SKM-1 treated with dmso at 0.1 percent for 144 hours (cell line): Measurements from ENCODE around the gene LRFN2.

Experiments used
- DNase-seq: peaks from one replicate; lab custom pipeline; 2025; ENCODE audit not compliant: unreplicated experiment; lab: John Stamatoyannopoulos, UW

Gene LRFN2

DNA sequence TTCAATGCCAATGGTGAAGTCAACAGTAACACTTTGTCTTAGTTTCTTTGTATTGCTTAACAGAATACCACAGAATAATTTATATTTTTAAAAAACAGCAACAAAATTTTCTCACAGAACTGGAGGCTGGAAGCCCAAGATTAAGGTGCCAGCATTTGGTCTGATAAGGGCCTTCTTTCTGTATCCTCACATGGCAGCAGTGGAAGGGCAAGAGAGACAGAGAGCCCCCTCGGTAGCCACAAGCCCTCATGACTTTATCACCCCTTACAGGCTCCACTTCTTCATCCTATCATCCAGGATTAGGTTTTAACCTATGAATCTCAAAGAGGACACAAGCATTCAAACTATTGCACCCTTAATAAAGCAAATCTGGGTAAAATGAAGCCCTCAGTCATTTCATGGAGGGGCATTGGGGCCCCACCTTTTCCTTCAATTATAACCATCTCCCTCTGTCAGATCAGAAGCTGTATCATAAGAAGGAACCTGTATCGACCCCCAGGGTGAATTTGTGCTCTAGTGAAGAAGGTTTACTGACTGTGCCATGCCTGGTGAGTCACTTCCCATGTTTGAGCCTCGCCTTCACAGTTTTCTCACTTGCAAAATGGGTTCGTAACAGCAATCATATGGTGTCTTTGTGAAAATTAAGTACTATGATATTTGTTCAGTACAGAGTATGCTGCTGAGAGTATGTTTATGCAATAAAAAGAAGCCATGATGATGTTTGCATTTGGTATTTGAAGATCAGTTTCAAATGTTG lies 178.2 kb downstream of the LRFN2 start:
- DNase-seq = no peak

DNA sequence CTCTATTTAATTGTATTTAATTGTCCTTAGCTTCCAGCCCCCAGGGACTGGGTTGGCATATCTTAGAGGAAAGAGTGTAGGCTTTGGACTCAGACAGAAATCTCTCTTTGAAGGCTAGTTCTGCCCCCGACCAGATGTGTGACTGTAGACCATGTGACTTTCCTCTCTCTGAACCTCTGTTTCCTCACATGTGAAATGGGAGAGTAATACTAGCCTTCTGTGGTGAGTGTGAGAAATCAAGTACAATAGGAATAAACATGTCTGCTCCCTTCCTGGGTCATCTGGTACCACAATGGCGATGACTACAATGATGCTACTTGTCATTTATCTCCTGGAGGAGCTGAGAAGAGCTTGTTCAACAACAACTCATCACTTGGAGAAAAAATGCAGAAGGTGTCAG lies 179.9 kb downstream of the LRFN2 start:
- DNase-seq = no peak

DNA sequence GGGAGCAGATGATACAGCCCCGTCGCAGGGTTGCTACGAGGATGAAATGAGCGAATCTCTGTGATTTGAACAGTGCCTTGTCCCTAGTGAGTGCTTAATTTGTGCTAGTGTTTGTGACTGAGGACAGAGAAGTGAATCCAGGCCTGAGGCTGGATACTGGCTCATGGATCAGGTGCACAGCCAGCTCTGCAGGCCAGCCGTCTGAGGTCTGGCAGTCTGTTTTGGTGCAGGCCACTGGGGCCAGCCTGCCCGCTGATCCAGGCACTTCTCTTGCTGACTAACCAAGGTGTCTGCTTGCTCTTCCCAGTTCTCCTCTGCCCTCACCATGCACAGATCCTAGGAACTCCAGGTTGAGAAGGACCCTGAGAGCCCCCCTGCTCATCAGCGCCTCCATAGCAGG lies 181.0 kb downstream of the LRFN2 start:
- DNase-seq = no peak

DNA sequence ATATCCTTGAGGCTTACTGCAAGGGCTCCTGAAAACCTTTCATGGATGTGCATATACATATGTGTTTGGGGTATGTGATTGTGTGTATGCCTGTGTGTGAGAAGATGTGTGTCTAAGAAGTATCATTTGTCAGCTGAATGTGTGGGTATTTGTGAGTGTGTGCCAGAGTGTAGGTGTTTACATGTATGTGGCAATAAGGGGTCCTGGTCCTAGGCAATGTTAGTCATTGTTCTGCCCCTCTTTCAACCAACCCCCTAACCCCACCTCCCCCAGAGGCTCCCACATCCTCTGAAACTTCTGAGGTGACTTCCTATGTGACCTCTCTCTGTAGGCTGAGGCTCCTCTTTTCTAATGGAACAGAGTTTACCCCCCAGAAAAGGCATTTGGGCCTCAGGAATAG lies 186.4 kb downstream of the LRFN2 start:
- no peak for DNase-seq

DNA sequence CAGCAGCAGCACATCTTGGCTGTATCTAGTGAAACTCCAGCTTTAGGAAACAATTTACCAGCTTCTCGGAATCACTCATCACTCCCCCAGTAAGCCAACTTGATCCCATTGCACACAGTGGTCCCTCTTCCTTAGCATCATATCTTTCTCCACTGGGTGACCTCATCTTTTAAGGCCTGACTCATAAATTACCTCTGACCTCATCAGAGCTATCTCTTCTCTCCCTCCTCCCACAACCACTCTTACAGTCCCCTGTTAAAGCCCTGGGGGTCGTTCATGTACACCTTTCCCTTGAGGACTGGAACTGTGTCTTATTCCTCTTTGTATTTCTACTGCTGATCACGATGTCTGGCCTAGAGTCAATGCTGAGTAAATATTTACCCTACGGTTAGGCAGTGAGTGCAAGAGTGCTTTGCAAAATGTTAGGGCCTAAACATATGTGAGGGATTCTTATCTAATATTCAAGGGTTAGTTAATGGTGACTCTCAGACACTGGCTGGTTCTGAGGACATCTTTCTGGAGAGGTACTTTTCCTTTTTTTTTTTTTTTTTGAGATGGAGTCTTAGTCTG lies 187.2 kb downstream of the LRFN2 start:
- no peak for DNase-seq

DNA sequence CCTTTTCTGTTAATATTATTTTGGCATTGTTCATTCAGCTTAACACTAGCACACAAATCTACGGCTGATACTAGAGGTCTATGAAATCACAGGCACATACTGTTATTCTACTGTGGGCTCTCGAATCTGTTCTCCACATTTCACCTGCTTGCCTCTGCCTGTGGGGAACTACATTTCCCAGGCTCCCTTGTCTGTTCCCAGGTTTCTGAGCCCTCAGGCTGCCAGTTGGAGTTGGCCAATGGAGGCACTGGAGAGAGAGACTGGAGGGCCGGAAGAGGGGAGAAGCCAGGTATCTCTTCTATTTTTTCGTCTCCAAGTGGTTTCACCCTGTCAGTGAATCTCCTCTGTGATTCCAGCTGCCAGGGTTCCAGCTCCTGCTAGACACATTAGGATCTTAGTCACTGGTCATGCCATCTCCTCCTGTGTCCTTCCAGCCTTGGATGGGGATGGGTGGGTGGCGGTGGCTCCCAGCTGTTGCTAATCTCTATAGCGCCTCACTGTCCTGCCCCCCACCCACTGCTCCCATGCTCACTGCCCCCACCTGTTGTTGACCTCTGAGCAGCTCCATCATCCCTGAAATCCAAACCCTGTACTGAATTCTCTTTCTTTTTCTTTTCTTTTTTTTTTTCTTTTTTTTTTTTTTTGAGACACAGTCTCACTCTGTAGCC lies 188.2 kb downstream of the LRFN2 start:
- no peak for DNase-seq

DNA sequence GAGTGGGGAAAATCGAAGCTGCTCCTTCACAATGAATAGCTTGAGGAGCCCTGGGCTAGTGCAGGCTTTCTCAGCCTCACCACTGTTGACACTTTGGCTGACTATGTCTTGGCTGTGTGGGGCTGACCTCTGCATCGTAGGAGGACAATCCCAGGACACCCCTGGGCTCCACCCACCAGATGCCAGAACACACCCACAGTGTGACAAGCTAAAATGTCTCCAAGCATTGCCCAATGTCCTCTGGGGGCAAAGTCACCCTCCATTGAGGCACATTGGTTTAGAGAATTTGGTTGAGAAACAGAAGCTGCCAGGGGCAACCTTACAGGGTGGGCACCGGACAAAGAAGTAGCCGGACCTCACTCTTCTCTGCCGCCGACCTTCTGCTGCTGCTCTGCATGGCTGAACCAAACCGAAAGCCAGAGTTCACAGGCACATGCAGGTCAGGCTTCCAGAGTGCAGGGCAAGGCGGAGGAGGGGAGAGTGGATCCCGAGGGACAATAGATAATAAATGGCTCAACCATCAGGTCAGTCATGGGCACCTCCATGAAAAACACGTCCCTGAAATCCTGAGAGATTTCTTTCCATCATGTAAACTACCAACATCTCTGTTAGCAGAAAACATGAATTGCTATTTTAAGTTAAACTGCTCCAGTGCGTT lies 189.0 kb downstream of the LRFN2 start:
- no peak for DNase-seq

DNA sequence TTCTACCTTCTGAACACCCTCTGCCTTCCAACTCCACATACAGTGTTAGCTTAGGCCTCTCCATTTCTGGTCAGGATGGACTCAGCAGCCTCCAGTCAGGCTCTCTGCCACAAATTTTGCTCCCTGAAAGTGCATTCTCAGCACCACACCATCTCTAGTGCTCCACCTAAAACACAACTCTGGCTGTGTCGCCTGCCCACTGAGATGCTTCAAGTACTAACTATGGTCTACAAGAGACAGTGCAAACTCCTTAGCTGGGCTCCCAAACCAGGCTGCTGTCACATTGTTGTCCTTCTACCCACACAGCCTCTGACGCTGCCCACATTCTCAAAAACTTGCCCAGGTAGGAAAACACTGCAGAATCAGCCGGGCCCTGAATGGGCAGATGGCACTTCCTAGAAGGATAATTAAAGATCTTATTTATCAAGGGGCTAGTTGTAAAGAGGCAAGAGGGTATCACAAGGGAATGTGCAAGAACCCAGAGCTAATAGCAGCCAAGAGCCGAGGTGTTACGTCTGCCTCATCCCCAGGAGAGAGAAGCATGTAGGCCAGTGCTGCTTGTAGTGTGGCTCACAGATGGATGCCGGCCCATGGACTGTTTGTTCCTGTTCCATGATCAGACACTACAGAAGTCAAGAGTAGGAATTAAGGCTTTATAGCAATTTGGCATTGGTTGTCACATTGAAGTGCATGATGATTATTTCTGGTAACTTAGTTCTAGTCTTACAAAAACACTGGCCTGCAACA lies 189.7 kb downstream of the LRFN2 start:
- no peak for DNase-seq

DNA sequence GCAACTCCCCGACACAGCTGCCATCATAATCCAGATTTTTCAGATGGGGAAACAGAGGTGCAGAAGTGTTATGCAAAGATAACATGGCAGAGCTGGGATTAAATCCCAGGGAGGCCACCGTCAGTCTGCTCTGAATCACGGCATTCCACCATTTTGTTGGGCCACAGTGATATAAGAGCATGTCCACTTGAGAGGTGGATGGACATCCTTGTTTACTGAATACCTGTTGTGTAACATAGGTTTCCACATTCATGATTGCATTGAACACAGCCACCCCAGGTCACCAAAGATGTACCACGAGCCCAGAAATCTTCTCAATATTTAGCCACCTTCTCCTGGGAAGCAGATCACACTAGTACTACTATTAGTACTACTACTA lies 191.5 kb downstream of the LRFN2 start:
- DNase-seq = no peak

DNA sequence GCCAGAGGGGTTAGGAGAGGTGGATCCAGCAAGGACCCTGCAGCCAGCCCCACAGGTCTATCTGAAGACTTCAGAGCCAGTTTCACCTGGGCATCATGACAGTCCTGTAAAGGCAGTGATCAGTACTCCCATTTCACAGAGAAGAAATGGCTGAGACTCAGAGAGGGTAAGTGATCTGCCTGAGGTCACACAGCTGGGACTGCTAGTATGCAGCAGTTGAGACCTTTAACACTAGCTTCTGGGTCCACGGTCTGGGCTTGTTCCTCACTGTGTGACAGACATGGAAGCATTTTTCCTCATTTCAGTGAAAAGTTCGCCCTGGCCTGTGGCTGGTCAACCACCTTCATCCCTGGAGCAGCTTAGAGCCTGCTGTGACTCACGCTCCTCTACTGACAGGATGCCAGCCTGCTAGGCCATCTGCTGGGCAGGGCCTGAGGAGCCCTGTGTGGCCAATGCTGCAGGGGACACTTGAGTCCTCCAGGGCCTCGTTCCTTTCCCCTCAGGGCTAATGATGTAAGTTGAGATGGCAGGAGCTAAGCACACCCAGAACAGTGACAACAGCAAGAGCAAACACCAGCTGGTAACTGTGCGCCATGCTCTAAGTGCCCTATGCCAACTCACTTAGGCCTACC lies 192.0 kb downstream of the LRFN2 start:
- DNase-seq = no peak

DNA sequence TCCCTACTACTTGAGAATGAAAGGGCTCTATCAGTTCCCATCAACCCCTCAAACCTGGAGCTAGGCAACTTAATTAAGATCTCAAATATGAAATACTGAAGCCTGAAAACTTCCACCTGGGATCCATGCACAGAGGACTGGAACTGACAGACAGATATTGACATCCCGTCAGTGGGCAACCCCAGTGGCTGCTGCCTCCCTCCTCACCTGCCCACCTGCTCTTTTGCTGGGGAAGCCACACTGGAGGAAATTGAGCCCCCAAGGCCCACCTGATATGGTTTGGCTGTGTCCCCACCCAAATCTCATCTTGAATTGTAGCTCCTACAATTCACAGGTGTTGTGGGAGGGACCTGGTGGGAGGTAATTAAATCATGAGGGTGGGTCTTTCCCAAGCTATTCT lies 192.8 kb downstream of the LRFN2 start:
- DNase-seq = no peak

DNA sequence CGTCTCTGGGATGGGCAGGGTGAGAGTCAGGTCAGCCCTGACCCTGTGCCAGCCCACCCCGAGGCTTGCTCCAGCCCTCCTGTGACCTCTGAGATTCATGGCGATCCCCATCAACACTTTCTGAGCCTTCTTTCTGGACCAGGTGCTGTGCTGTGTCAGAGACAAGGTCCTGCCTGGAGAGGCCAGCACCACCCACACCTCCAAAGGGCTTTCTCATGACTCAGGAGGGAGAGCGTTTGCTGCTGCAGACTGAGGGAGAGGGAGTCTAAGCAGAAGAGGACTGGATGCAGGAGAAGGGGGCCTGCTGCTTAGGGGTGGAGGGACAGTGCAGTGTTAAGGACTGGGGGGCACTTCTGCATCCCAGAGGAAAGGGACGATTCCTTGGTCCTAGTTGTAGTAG lies 193.5 kb downstream of the LRFN2 start:
- DNase-seq = no peak

DNA sequence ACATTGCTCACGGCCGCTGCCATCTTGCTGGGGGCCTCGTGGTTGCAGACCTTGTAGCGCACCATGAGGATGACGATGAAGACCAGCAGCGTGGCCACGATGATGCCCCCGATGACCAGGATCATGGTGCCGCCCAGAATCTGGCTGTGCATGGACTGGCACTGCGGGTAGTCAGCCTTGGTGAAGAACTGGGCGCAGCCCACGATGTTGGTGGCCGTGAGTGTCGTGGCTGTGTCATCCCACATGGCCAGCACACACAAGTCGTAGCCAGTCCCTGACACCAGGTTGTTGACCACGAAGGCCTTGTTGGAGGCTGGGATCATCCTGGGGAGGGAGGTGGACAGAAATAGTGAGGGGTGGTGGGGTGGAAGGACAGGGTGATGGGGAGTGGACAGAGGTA lies 194.6 kb downstream of the LRFN2 start:
- DNase-seq = no peak

DNA sequence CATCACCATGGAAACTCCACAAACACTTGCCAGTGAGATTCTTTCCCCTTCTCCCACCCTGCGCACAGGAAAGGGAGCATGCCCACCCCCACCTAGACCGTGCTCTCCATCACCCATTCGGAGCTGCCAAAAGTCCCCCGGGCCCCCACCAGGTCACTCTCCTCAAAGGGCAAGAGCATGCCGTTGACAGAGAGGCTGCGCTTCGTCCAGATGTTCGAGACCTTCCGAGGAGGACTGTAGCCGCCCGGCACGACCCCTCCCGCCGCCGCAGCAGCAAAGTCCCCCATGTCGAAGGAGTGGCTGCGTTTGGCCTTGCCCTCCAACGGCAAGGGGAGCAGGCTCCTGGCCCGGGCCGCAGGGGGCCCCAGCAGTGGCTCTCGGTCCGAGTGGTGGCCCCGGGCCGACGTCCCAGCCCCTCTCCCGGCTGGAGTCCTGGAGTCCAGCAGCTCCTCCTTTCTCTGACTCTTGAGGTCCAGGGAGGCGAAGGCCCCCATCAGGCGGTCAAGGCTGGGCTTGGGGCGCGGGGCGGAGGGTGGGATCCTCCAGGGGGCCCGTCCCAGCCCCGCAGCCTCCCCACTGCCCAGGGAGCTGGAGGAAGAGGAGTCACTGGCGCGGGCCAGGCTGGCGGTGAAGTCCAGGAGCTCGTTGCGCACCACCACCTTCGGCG lies 195.2 kb downstream of the LRFN2 start:
- DNase-seq = no peak

DNA sequence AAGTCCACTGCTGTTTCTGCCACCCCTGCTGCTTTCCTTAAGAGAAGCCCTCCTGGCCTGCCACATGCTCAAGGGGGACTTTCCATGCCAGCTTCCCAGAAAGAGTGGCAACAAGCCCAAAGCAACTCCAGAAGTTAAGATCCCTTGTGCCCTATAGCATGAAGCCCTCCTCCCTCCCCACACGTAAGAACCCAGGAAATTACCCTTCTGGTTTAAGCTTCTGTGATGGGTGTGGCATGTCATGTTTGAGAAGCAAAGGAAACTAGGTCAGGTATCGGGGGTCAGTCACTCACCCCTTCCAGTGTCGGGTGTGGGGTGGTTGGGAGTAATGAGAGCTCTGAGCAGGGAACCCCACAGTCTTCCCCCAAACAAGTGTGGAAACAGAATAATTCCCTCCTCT lies 196.1 kb downstream of the LRFN2 start:
- DNase-seq = no peak

DNA sequence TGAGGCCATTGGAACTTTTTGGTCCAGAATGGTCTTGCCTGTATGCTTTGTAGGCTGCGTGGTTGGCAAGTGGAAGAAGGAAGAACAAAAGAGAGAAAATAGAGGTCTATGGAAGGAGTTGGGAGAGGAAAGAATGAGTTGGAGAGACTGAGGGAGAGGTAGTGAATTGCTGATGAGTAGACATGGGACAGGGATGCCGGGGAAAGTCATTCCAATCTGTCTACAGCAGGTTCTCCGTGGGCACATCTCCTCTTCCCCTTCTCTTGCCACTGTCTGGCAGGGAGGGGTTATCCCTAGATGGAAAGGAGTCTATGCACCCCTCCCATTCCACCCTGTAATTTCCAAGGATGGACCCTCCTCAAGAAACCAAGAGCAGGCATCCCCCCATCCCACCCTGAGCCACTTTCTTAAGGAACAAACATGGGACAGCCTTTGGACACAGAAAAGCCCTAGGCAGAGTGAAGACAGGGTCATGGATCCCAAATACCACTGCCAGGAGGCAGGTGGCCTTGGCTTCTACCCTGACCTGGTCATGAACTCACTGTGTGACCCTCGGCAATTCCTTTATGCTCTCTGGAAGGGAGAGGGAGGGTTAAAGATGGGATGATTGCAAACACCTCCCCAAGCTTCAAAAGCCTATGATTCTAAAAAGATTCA lies 196.9 kb downstream of the LRFN2 start:
- DNase-seq = no peak

DNA sequence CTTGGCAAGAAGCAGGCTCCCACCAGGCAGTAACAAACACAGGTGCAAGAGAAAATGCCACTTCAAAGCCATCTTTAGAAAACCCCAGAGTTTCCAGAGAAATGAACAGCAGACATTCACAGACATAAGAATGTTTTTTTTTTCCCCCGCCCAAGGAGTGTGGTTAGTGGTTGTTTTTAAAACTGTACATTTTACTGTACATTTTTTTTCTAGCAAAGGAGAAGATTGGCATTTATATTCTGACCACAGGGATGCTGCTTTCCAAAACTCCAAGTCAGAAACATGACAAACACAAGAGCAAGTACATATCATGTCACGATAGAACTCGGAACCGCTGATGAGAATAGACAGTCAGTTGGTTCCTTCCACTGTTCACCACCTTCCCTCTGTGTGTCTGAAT lies 197.9 kb downstream of the LRFN2 start:
- DNase-seq = no peak

DNA sequence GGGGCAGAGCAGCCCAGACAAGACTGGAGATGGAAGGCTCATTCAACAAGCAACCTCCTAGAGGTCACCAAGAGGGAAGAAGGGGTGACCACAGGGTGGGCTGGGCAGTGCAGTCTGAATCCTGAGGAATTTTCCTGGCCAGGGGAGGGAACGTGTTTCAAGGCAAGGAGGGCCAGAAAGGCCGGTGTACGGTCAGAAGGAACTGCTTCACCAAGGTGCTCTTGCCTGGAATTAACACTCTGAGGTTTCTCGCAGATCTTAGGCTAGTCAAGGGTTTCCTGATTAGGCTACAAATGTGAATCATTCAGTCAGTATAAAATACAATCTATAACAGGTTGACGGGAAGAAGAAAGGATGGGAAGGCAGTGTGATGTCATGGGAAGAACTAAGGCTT lies 199.3 kb downstream of the LRFN2 start:
- DNase-seq = no peak

DNA sequence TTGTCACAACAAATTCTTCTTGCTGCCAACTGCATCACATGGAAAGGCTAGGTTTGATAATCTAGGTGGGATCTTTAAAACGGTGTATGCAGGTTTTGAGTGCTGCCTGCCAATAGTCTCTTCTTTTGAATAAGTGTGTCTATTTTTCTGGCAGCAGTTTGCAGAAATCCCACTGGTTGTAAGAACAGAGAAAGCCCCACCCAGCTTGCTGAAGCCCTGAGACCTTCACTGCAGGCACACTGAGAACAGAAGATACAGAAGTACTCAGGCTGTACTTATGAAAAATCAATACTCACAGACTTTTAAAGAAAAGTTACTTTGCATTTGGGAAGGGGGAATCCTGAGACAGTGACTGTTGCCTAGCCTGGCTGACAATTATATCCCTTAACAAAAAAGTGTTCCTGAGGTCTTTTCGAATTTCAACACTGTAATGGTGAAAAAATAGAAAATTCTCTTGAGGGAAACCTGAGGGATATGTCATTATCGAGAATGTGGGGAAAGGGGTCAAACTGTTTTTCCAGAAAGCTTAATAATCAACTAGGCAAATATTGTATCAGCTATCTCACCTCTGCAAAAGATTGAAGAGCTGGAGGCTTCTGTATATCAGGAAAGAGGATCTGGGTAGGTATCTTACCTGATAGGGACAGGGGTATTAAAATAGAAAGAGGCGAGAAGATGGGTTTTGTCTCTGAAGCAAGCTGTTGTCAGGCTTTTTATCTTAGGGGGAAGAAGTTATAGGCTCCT lies 199.9 kb downstream of the LRFN2 start:
- no peak for DNase-seq
